Kasumi-1 (cell line): Measurements from ENCODE around the gene NRG2.

ENCODE experiments used
- DNase-seq, 2 experiments: peaks; one replicate each; lab custom pipeline; 2025; lab: John Stamatoyannopoulos, UW

NRG2 gene

GRCh38 chr5:139877129-139877597 is 165.9 kb downstream of the NRG2 start:
- no peak for DNase-seq

GRCh38 chr5:139875957-139876356 is 167.1 kb downstream of the NRG2 start:
- no peak for DNase-seq

GRCh38 chr5:139872851-139873794 is 170.0 kb downstream of the NRG2 start:
- DNase-seq, result no peak

- no peak for DNase-seq
Observed at GRCh38 chr5:139872052-139872766, 170.9 kb downstream of the NRG2 start.

- no peak for DNase-seq
Observed at GRCh38 chr5:139871614-139872013, 171.5 kb downstream of the NRG2 start.

GRCh38 chr5:139870677-139871076 is 172.4 kb downstream of the NRG2 start:
- no peak for DNase-seq

GRCh38 chr5:139869042-139869790 is 173.9 kb downstream of the NRG2 start:
- DNase-seq, result no peak

GRCh38 chr5:139867581-139867980 is 175.5 kb downstream of the NRG2 start:
- DNase-seq, result no peak

GRCh38 chr5:139867109-139867508 is 176.0 kb downstream of the NRG2 start:
- DNase-seq, result no peak

GRCh38 chr5:139864716-139865483 is 178.2 kb downstream of the NRG2 start:
- DNase-seq, result no peak

GRCh38 chr5:139863855-139864558 is 179.1 kb downstream of the NRG2 start:
- DNase-seq, result peak; percentile 13 to 61

GRCh38 chr5:139863361-139863760 is 179.7 kb downstream of the NRG2 start:
- no peak for DNase-seq

- DNase-seq, result no peak
Observed at GRCh38 chr5:139862803-139863202, 180.3 kb downstream of the NRG2 start.

GRCh38 chr5:139862313-139862712 is 180.8 kb downstream of the NRG2 start:
- no peak for DNase-seq

GRCh38 chr5:139861889-139862207 is 181.3 kb downstream of the NRG2 start:
- no peak for DNase-seq

GRCh38 chr5:139861021-139861888 is 181.8 kb downstream of the NRG2 start:
- DNase-seq, result no peak

- no peak for DNase-seq
Observed at GRCh38 chr5:139859013-139859412, 184.1 kb downstream of the NRG2 start.

GRCh38 chr5:139856714-139857113 is 186.4 kb downstream of the NRG2 start:
- no peak for DNase-seq

- no peak for DNase-seq
Observed at GRCh38 chr5:139855946-139856540, 187.1 kb downstream of the NRG2 start.

- no peak for DNase-seq
Observed at GRCh38 chr5:139855451-139855850, 187.6 kb downstream of the NRG2 start.
